ENCODE data around the gene CMIP.

Gene CMIP

GRCh38 chr16:81481207-81481821 is 36.7 kb downstream of the CMIP start:
- DNase-seq, result peak; percentile 36

- no peak for DNase-seq
These were observed 37.9 kb downstream of the CMIP start for GRCh38 chr16:81482329-81483063.

DNA sequence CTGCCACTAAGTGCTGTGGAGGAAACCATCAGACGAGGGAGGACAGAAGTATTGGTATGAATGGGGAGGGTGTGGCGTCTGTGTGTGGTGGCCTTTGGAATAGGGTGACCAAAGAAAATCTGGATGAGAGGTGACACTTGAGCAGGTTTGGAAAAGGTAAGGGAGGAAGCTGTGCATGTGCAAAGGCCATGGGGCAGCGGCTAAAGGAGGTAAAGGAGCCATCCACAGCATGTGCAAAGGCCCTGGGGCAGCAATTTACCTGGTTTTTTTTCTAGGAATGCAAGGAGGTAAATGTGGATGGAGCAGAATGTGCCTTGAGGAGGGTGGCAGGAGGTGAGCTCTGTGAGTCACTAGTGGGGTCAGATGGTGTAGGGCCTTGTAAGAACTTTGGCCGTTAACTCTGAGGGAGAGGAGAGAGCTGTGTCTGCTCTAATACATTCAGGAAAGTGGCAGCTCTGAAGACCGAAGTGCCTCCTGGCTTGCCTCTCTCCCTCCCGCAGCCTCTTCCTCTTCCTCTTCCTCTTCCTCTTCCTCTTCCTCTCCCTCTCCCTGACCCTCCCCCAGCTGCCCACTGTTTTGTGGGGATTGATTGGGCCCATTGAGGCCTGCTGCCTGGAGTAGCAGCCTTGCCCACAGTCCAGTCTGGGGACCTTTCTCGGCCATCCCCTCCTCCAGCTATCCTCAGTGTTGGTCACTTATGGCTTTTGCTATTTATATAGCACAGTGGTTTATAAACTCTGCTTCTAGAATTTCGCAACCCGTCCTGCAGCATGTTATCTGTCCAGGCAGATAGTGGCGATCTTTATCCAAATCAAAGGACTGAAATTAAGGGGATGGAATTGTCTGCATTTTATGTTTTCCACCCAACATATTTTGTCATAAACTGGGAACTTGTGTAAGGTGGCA is 38.7 kb downstream of the CMIP start:
- DNase-seq, result no peak

DNA sequence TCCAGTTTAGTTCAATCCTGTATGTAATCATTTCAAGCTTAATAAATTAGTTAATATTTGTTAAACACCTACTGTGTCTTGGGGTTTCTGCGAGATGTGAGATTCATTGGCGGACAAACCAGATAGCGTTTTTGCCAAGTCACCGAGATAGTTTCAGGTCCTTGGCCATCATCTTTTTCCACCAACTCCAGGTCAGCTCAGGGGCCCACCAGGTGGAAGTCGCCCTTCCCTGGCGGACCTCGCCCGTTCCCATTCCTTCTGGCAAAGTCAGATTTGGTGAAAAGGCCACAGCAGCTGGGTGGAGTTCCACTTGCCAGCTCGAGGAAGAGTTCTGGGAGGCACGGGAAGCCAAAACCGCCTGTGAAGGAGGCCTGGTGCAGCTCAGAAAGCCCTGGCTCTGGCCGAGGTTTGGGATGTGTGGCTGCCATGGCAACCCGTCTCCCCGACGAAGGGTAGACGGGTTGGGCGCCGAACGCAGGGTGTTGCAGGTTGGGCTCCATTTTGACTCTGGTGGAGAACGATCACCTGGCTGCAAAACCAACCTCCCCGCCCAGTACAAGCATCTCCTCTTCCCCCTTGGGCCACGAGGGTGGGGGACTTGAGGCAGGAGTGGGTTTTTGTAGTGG is 39.5 kb downstream of the CMIP start:
- no peak for DNase-seq

DNA sequence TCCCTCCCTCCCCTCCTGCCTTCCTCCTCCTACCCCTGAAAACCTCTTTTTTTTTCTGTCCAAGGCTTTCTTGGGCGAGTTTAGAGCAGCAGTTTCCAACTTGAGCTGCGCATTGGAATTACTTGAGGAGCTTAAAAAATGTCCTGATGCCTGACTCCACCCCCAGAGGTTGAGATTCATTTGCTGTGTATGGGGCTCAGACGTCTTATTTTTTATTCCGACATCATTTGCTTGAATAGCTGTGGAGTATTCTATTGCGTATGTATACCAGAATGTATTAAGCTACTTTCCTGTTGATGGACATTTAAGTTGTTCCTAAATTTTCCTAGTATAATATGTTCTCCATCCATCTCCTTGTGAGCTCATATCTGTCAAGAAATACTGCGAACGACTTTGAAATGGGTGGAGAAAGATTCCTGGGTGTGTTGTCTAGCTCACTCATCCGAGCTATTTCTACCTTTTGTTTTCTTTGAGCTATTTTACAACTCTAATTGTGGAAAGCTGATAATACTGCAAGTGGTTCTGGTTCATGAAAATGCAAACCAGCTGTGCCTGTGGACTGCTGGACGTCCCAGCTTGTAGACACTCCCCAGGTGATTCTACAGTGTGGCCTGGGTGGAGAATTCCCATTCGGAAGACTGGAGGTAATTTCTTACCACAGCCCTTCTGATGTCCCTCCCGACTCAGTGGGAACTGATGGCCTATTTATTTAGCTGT is 40.5 kb downstream of the CMIP start:
- no peak for DNase-seq

DNA sequence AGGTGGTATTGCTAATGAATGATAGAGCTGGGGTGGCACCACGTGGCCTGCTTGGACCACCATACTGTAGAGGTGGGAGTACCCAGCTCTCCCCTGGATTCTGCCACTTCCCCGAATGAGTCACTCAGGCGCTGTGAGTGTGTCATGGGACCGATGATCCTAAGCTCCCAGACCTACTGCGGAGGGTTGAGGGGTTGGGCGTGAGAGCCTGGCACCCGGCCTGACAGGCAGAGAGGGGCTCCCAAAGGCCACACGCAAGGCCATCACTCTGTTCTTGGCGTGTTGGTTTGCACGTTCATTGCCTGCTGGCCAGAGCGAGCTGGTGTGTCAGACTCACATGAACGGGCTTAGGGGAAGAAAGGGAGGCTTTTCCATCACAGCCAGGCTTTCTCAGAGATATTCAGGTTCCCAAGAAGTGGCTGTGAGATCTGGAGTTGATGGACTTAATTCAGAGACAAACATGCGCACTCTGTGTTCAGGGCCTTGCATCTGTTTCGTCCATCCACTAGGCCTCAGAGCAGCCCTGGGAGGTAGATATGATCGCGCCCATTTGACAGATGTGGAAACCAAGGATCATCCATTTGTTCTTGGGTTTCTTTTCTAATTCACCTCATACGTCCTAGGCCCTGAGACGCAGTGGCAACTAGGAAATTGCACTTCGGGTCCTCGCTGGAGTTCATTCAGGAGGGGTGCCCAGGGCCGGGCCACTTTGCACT is 41.4 kb downstream of the CMIP start:
- peak; percentile 26 for DNase-seq

- DNase-seq, result peak; percentile 59
These were observed 42.0 kb downstream of the CMIP start for GRCh38 chr16:81486540-81487061.

DNA sequence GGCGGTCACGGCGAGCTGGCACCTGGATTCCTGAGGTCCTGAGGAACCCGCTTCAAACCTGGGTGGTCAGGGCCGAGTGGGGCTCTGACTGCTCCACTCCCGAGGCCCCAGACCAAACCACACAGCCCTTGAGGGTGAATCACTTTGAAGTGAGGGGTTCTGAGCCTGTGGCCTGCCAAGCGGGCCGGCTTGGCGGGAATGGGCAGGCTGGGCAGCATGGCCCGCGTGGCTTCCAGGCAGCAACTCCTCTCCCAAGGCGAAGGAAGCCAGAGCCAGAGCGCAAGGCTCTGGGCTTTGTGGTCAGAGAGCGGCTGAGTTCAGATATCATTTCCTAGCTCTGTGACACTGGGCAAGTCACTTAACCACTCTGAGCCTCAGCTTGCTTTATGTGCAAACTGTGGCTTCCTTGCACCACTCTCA is 42.7 kb downstream of the CMIP start:
- DNase-seq, result no peak

- DNase-seq, result no peak
These were observed 44.2 kb downstream of the CMIP start for GRCh38 chr16:81488687-81489411.

- DNase-seq, result no peak
These were observed 45.1 kb downstream of the CMIP start for GRCh38 chr16:81489547-81490267.

DNA sequence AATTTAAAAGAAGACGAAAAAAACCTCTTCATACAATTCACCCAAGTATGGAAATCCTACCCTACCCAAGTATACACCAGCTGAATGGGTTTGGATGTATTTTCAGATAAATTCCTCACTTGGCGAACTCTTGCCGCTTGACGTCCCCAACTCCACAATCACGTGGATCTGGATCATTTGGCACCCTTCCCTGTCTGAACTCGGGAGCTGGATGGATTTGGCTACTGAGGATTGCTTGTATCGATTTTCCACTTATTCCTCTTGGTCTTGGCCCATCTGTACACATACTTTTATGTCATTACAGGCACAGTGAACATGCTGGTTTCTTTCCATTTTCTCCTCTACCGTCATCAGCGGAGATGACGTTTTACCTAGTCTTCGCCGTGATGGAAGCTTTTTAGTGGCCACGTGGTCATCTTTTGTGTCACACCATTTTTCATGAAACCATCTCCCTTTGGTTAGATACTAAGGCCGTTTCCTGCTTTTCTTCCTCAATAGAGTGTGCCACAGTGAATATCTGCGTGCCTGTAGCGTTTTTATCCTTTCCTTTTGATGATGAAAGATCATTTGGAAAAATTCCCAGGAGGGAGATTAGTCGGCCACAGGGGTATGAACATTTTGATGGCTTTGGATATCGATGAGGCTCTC is 47.1 kb downstream of the CMIP start:
- peak; percentile 60 for DNase-seq

GRCh38 chr16:81492311-81492761 is 47.7 kb downstream of the CMIP start:
- DNase-seq, result peak; percentile 20

DNA sequence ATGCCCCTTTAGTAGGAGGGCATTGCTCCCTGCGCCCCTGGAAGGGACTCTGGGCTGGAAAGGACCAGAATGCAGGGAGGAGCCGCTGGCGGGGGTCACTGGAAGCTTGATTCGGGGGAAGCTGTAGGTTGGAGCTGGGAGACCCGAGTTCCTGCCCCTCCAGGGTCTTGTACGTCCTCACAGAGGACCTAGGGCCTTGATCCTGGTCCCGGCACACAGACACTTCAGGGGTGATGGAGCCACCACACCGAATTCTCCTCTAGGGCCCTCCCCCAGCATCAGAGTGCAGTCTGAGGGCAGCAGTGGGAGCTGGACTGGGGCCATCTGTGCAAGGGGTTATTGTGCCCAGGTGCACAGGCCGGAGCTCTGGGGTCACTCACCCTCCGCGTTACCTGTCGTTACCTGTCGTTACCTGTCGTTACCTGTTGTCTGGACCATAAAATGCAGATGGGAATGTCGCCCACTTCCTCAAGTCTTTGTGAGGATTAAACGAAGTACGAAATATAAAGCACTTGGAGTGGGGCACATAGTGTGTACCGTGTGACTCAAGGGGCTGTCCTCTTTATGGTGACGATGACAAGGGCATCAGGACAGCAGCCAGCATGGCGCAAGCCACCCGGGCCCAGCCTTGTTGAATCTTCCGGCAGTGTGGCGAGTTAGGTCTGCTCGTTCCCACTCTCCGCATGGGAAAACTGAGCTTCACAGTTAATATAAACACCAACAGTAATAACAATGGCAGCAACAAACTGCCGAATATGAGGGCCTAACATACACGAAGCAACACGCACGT is 48.6 kb downstream of the CMIP start:
- no peak for DNase-seq

- DNase-seq, result peak; percentile 91
These were observed 49.3 kb downstream of the CMIP start for GRCh38 chr16:81493755-81494433.

- no peak for DNase-seq
These were observed 49.8 kb downstream of the CMIP start for GRCh38 chr16:81494434-81494806.

GRCh38 chr16:81494888-81495287 is 50.3 kb downstream of the CMIP start:
- DNase-seq, result no peak

DNA sequence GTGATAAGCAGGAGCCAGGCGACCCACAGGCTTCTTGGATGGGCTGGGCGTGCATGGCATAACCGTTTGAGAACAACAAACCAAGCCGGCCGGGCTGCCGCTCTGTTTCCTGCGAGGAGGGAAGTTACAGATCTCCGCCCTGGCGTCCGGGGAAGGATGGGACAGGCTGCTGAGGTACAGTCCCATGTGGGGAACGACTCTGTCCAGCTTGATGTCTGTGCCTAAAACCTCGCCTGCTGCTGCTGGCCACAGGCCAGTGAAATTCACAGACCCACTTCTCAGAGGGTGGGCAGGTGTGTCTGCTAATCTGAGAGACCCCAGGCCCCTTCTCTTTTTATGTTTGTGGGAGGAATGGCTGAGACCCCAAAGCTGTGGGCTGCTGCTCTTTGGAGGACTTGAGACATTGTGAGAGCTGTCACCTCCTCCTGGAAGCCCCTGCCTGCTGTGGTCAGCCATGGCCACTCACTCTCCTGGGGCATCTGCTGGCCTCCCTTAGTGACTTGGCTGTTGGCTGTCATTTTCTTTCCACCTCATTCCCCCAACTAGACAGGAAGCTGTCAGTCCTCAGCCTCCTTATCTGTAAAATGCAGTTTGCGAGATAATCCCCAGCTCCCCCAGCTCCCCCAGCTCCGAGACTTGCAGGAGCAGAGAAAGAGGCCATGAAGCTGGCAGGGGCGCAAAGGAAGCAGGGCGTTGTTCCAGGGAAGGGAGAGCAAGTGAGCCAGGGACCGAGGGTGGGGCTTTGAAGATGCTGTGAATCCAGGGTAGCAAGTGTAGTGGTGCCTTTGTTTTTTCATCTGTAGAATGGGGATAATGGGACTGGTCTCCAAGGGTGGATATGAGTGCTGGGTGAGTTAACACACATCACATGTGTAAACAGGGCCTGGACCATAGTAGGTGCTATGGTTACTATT is 51.0 kb downstream of the CMIP start:
- no peak for DNase-seq

Data from fibroblast of skin of right biceps (primary cell).